ENCODE data around the gene CTSD. TPM values are rescaled to one million over a fixed set of nuclear protein-coding genes. Genes with fewer than 3 reads are reported as not detected.

CTSD gene
- total and polyA plus RNA-seq, 2 of the 4 experiments (the other 2 are of a cell fraction), result 39.8 to 166 TPM

- no peak overlapping the region for H2AK5ac ChIP-seq (ENCODE audit: low read depth, low read length)
- no peak overlapping the region for H4K8ac ChIP-seq (ENCODE audit: low read depth in 2 of 2, low read length in 2 of 2)
- H2AK9ac ChIP-seq (replicated peaks; ENCODE audit: low read depth, low read length, poor library complexity), result no peak overlapping the region
- intact Hi-C loops (cut with micrococcal nuclease), result no loop called here
- no peak overlapping the region for H2BK15ac ChIP-seq (ENCODE audit: low read depth, low read length)
- in situ Hi-C loops (cut with MboI; ENCODE audit: low sequenced_read_pairs), result no loop called here
- no peak overlapping the region for H2BK5ac ChIP-seq (ENCODE audit: low read depth, low read length, poor library complexity, severe bottlenecking)
- no peak overlapping the region for H2BK20ac ChIP-seq (ENCODE audit: low read depth, low read length)
- H3K4me3 ChIP-seq (ENCODE audit: insufficient read depth, low read depth, low read length), result no peak overlapping the region
- H3K4me2 ChIP-seq (ENCODE audit: low read depth, low read length), result no peak overlapping the region
- peaks cover 2% of the 10 kb centered on the region for H3K9me3 ChIP-seq (ENCODE audit: control insufficient read depth, insufficient read depth, low read length)
- H3K4me1 ChIP-seq (ENCODE audit: control insufficient read depth, insufficient read depth, low read length), result no peaks in the 10 kb centered on the region
- H3K9me1 ChIP-seq (ENCODE audit: insufficient read depth, low read length), result 0 out of 2 replicates have a peak, but pooled peaks cover 4% of the 10 kb centered on the region
- 83% methylated on average over 6 of the region's 23 CpGs; no CpG with 5 or more reads in 1 of the 2 experiments for WGBS, 2 experiments (ENCODE audit: extremely low coverage in 2 of 2, insufficient read length in 1 of 2)
- no peak overlapping the region for H4K91ac ChIP-seq (ENCODE audit: insufficient read depth, low read depth, low read length)
- H3K36me3 ChIP-seq (ENCODE audit: control insufficient read depth, insufficient read depth, low read length), result no peaks in the 10 kb centered on the region
- H3K79me1 ChIP-seq (ENCODE audit: low read depth in 1 of 2, low read length in 2 of 2), result no peaks in the 10 kb centered on the region
- dilution Hi-C loops (cut with HindIII; ENCODE audit: low sequenced_read_pairs, unreplicated experiment), result no loop called here
- no TSS peak for BruUV-seq (replicated peaks)
- H3K27ac ChIP-seq (ENCODE audit: insufficient read depth, low read length), result no peak overlapping the region
- no peak overlapping the region for H3K23ac ChIP-seq (ENCODE audit: low read depth, low read length)
- H4K5ac ChIP-seq (ENCODE audit: low read depth, low read length), result no peak overlapping the region
- H3K9ac ChIP-seq (ENCODE audit: low read depth, low read length), result no peak overlapping the region
- CTCF ChIA-PET, result no interaction called here
- H2AFZ ChIP-seq (replicated peaks; ENCODE audit: low read length, poor library complexity), result no peak overlapping the region
- H3K56ac ChIP-seq (ENCODE audit: extremely low read depth, insufficient read depth, low read length), result no peak overlapping the region
- H4K20me1 ChIP-seq (ENCODE audit: insufficient read depth, low read length), result peaks cover under 1% of the 10 kb centered on the region; the same call in 1 of the 2 replicates
- H3K18ac ChIP-seq (ENCODE audit: low read depth, low read length), result no peak overlapping the region
- no peak overlapping the region for H3K14ac ChIP-seq (replicated peaks; ENCODE audit: low read depth, low read length)
- TF ChIP-seq BHLHE40 (IDR thresholded peaks at IDR 0.05; ENCODE audit: low read depth, low read length) (no peak), FOS (IDR thresholded peaks at IDR 0.05; ENCODE audit: low read depth, low read length) (no peak), POLR2A (IDR thresholded peaks at IDR 0.05; ENCODE audit: low read depth, low read length) (no peak), SMC3 (IDR thresholded peaks at IDR 0.05; ENCODE audit: low read depth, low read length) (no peak), CHD1 (IDR thresholded peaks at IDR 0.05; ENCODE audit: low read depth, low read length) (no peak), CTCF (conservative IDR thresholded peaks at IDR 0.05; ENCODE audit: low read depth, low read length) (no peak), MAFK (IDR thresholded peaks at IDR 0.05; ENCODE audit: low read depth, low read length) (no peak), RFX5 (IDR thresholded peaks at IDR 0.05; ENCODE audit: low read depth, low read length) (no peak), ELK1 (IDR thresholded peaks at IDR 0.05; ENCODE audit: borderline replicate concordance, low read depth, low read length) (no peak), MXI1 (IDR thresholded peaks at IDR 0.05; ENCODE audit: borderline replicate concordance, low read depth, low read length) (no peak), CEBPB (IDR thresholded peaks at IDR 0.05; ENCODE audit: low read depth, low read length) (no peak), NFE2L2 (IDR thresholded peaks at IDR 0.05; ENCODE audit: low read depth, low read length) (no peak), RAD21 (IDR thresholded peaks at IDR 0.05; ENCODE audit: low read length) (no peak), MAZ (IDR thresholded peaks at IDR 0.05; ENCODE audit: borderline replicate concordance, low read depth, low read length) (no peak), RCOR1 (IDR thresholded peaks at IDR 0.05; ENCODE audit: insufficient replicate concordance, low read length) (no peak), USF2 (IDR thresholded peaks at IDR 0.05; ENCODE audit: low read depth, low read length) (no peak)
- POLR2A ChIA-PET (ENCODE audit: unreplicated experiment), result no interaction called here
- no peak overlapping the region for H3K4ac ChIP-seq (ENCODE audit: low read depth, low read length)
- H2BK120ac ChIP-seq (ENCODE audit: low read depth, low read length), result no peak overlapping the region
- DNase-seq (no peak), ATAC-seq (ENCODE audit: low read depth) (no peak)
- peaks cover 31% of the 10 kb centered on the region for H3K27me3 ChIP-seq (ENCODE audit: control insufficient read depth, insufficient read depth, low read length)
Measured at GRCh38 chr11:1744137-1744886, 19.4 kb downstream of the CTSD start.

Data from IMR-90 (cell line).